MCF 10A (cell line): Measurements from ENCODE around the gene KCNG2. TPM values are rescaled to one million over a fixed set of nuclear protein-coding genes. Genes with fewer than 3 reads are reported as not detected.

Experiments used
- BruUV-seq: library from RNA; stranded (reverse); fragments of 400-500 nt; replicated peaks from 2 replicates; lab custom pipeline; 2021; lab: Mats Ljungman, UMichigan
- CTCF ChIA-PET: fragments of 300-600 bp; sonication (Branson Sonifier 250); formaldehyde crosslinking; extraction: SDS; loops from one replicate; lab custom pipeline; 2021; ENCODE audit warnings: antibody characterized with exemption, inconsistent platforms; lab: Yijun Ruan, JAX
- POLR2A ChIA-PET: fragments of 300-600, 350-650 bp; sonication (Branson Sonifier 250); formaldehyde crosslinking; extraction: SDS; loops from one replicate; lab custom pipeline; 2020; ENCODE audit warnings: antibody characterized with exemption, inconsistent platforms; lab: Yijun Ruan, JAX
- DNase-seq: peaks from one replicate; pipeline ENCODE4 v3.0.0-alpha.2; 2018; ENCODE audit not compliant: unreplicated experiment
- H3K27ac Mint-ChIP-seq: one replicate; pipeline ENCODE4 v1.8.0; 2022; ENCODE audit warnings: mild to moderate bottlenecking, low read depth, mixed read lengths; ENCODE audit not compliant: unreplicated experiment
- H3K27me3 Mint-ChIP-seq: one replicate; pipeline ENCODE4 v1.8.0; 2022; ENCODE audit warnings: mixed read lengths; ENCODE audit not compliant: insufficient read depth, unreplicated experiment
- H3K36me3 Mint-ChIP-seq: one replicate; pipeline ENCODE4 v1.8.0; 2022; ENCODE audit warnings: mild to moderate bottlenecking, moderate library complexity, mixed read lengths; ENCODE audit not compliant: insufficient read depth, unreplicated experiment
- H3K4me1 Mint-ChIP-seq: one replicate; pipeline ENCODE4 v1.8.0; 2022; ENCODE audit warnings: mixed read lengths; ENCODE audit not compliant: insufficient read depth, unreplicated experiment
- H3K4me3 Mint-ChIP-seq: one replicate; pipeline ENCODE4 v1.8.0; 2022; ENCODE audit warnings: mild to moderate bottlenecking, moderate library complexity, mixed read lengths; ENCODE audit not compliant: unreplicated experiment
- H3K9me3 Mint-ChIP-seq: one replicate; pipeline ENCODE4 v1.8.0; 2022; ENCODE audit warnings: mixed read lengths; ENCODE audit not compliant: unreplicated experiment
- intact Hi-C: fragments of 100-400 bp; cut with micrococcal nuclease; formaldehyde crosslinking; loops from 2 replicates; pipeline ENCODE4 v1.14.1; 2022
- total RNA-seq: library from RNA; stranded (reverse); gene quantifications from 2 replicates; pipeline ENCODE4 v1.2.3, GENCODE V29; 2022
- TF ChIP-seq, protein P1 (sequence below): fragments of 200-600 bp; IDR thresholded peaks from one replicate; pipeline ENCODE4 v1.8.0; 2022; ENCODE audit warnings: antibody characterized with exemption, mild to moderate bottlenecking; ENCODE audit not compliant: unreplicated experiment

The KCNG2 gene
- total RNA-seq, 1 experiment from 2014 or later: not detected

DNA sequence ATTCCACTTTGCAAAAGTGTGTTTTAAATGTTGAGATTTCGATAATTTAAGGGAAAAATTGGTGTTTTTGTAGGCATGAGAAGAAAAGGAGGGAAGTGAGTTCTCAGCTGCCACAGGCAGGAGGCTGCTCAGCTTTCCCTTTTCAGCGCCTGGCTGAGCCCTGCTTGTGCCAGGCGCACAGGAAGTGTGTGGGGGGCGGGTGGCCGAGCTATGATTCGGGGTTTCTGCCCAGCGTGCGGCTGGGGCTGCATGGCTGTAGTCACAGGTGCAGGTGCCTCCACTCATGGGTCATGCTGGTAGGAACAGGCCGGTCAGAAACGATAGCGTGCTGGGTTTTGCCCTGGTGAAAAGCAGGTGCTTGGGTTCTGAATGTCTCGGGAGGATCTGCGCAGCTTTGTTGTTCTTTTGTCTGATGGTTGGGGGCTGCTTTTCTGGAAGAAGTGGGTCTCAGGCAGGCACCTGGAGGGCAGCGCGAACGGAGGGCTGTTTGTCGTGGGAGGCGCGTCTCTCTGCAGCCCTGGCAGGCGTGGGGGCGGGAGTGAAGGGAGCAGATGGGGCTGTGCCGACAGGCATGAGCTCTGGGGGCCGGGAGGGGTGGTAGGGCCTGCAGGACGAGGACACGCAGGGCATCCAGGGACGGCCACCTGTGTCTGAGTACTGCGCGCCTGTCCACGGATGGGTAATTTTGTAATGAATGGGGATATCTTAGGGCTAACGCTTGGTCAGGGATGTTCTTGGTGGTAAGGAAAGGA, 2.1 kb downstream of the KCNG2 start:
- ChIA-PET POLR2A (no interaction called here), CTCF (no interaction called here)
- intact Hi-C loops: no loop called here
- Mint-ChIP-seq H3K36me3 (no peaks in the 10 kb centered on the region), H3K27ac (no peak overlapping the region), H3K4me3 (no peak overlapping the region), H3K4me1 (no peaks in the 10 kb centered on the region), H3K27me3 (peaks cover 12% of the 10 kb centered on the region), H3K9me3 (peaks cover 15% of the 10 kb centered on the region)
- BruUV-seq: no TSS peak
- TF ChIP-seq, protein P1, sequence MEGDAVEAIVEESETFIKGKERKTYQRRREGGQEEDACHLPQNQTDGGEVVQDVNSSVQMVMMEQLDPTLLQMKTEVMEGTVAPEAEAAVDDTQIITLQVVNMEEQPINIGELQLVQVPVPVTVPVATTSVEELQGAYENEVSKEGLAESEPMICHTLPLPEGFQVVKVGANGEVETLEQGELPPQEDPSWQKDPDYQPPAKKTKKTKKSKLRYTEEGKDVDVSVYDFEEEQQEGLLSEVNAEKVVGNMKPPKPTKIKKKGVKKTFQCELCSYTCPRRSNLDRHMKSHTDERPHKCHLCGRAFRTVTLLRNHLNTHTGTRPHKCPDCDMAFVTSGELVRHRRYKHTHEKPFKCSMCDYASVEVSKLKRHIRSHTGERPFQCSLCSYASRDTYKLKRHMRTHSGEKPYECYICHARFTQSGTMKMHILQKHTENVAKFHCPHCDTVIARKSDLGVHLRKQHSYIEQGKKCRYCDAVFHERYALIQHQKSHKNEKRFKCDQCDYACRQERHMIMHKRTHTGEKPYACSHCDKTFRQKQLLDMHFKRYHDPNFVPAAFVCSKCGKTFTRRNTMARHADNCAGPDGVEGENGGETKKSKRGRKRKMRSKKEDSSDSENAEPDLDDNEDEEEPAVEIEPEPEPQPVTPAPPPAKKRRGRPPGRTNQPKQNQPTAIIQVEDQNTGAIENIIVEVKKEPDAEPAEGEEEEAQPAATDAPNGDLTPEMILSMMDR: no peak
- no peak for DNase-seq

DNA sequence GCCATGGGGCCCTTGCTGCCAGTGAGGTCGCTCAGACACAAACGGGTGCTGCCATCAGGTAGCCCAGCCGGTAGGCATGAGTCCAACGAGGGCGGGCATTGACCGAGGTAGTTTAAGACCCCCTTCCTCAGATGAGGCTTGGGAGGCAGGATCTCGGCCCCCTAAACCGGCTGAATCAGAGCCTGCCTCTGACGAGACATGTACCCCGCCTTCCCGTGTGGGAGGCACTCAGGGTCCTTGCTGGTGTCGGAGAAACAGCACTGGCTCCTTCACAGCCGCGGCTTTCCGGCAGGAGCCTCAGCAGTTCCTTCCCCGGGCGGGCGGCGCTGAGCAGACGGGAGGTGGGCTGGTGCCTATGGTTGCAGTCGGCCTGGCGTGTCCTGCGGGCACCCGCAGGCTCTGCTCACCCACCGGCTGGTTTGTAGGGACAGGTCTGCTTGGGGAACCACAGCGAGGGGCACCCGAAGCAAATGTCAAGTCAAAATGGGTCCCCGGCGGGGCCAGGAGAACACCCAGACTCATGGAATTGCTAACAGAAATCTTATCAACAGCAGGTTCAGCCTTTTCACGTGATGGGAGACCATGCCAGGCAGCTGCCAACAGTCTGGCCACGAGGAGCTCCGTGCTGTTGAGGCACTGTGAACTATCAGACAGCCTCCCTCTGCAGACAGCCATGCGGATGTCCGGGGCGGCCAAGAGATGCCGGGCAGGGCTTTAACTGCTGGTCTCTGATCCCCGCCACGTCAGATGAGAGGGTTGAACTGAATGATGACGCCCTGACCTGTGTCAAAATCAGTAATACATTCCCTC, 2.8 kb downstream of the KCNG2 start:
- Mint-ChIP-seq H3K4me1 (no peaks in the 10 kb centered on the region), H3K9me3 (peaks cover 11% of the 10 kb centered on the region), H3K27me3 (peaks cover 12% of the 10 kb centered on the region), H3K27ac (no peak overlapping the region), H3K36me3 (no peaks in the 10 kb centered on the region), H3K4me3 (no peak overlapping the region)
- TF ChIP-seq, protein P1: no peak
- ChIA-PET CTCF (interaction anchor here (0.6 kb wide), 1 partner anchor 70 kb away, joined by 3 read pairs; no protein-coding TSS in a partner anchor), POLR2A (no interaction called here)
- BruUV-seq: no TSS peak
- DNase-seq: no peak
- intact Hi-C loops: no loop called here

GRCh38 chr18:79801217-79801616, 3.5 kb downstream of the KCNG2 start:
- TF ChIP-seq, protein P1: no peak
- Mint-ChIP-seq H3K9me3 (peaks cover 16% of the 10 kb centered on the region), H3K27ac (no peak overlapping the region), H3K27me3 (peaks cover 12% of the 10 kb centered on the region), H3K4me3 (no peak overlapping the region), H3K36me3 (no peaks in the 10 kb centered on the region), H3K4me1 (no peaks in the 10 kb centered on the region)
- ChIA-PET POLR2A (no interaction called here), CTCF (interaction anchor here (0.6 kb wide), 1 partner anchor 70 kb away, joined by 3 read pairs; no protein-coding TSS in a partner anchor)
- no peak for DNase-seq
- BruUV-seq: no TSS peak
- intact Hi-C loops: no loop called here

DNA sequence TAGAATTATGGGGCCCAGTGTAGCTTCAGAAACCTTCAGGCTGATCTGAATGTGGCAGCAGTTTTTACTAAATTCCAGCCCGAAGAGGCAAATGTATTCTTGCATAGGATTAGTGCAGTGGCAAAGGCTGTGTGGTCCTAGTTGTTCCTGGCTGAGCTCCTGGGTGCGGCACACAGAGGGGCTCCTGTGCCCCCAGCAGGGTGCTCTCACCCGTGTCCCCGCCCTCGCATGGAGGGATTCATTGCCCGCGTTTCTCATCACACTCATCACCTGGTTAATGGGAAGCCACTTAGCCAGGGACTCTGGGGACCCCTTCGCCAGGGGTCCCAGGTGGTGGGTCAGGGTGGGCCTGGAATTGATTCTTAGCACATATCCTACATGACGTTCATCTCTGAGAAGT, 3.9 kb downstream of the KCNG2 start:
- Mint-ChIP-seq H3K36me3 (no peaks in the 10 kb centered on the region), H3K27ac (no peak overlapping the region), H3K9me3 (peaks cover 16% of the 10 kb centered on the region), H3K4me3 (no peak overlapping the region), H3K27me3 (peaks cover 12% of the 10 kb centered on the region), H3K4me1 (no peaks in the 10 kb centered on the region)
- ChIA-PET POLR2A (no interaction called here), CTCF (no interaction called here)
- BruUV-seq: no TSS peak
- intact Hi-C loops: no loop called here
- no peak for DNase-seq
- TF ChIP-seq, protein P1: no peak
